ENCODE results near the gene GIGYF2.
"Not testable (repeated sequence)": the region's sequence is repeated elsewhere in the genome, so short reads cannot be mapped to it uniquely, and the experiment has no call there.

Gene GIGYF2

GRCh38 chr2:232898592-232899543, 201.7 kb downstream of the GIGYF2 start:
- no peak for DNase-seq

GRCh38 chr2:232900811-232901735, 203.9 kb downstream of the GIGYF2 start:
- DNase-seq = no peak

GRCh38 chr2:232901736-232902578, 204.8 kb downstream of the GIGYF2 start:
- DNase-seq = peak in 1 of 2 donors; percentile 34

GRCh38 chr2:232903989-232904388, 206.9 kb downstream of the GIGYF2 start:
- no peak for DNase-seq

- not testable (repeated sequence) for DNase-seq
These were observed 210.0 kb downstream of the GIGYF2 start for GRCh38 chr2:232906867-232907717.

GRCh38 chr2:232907718-232908085, 210.6 kb downstream of the GIGYF2 start:
- not testable (repeated sequence) for DNase-seq

GRCh38 chr2:232908695-232909094, 211.6 kb downstream of the GIGYF2 start:
- no peak for DNase-seq

Data from CD4-positive, alpha-beta T cell treated with Interferon alpha-2 for 1 hour (primary cell).